ENCODE data around the gene SH2D4B.
A peak's percentile ranks its signal among the peaks of the same experiment; 100 is the strongest.

The SH2D4B gene

GRCh38 chr10:80598084-80598798 lies 60.5 kb downstream of the SH2D4B start:
- no peak for DNase-seq

GRCh38 chr10:80598951-80599350 lies 61.2 kb downstream of the SH2D4B start:
- no peak for DNase-seq

- peak; percentile 32 for DNase-seq
These were observed 61.7 kb downstream of the SH2D4B start for GRCh38 chr10:80599424-80599847.

DNA sequence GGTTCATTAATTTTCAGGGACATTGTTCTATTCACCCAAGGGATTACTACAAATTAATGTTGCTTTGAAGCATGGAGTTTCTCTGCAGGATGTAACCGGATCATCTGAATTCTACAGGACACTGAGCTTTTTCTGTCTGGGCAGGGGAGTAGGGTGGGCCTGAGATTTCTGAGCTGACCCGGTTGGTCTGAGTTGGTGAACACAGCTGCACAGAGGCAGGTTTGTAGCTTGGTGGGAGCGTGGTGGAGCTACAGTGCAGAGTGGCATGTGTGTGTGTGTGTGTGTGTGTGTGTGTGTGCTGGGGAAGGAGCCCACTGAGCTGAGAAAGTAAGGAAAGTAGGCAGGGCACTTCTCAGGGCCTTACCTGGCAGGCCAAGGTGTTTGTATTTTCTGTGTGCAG lies 62.6 kb downstream of the SH2D4B start:
- DNase-seq = no peak

GRCh38 chr10:80602881-80603280 lies 65.2 kb downstream of the SH2D4B start:
- DNase-seq = no peak

DNA sequence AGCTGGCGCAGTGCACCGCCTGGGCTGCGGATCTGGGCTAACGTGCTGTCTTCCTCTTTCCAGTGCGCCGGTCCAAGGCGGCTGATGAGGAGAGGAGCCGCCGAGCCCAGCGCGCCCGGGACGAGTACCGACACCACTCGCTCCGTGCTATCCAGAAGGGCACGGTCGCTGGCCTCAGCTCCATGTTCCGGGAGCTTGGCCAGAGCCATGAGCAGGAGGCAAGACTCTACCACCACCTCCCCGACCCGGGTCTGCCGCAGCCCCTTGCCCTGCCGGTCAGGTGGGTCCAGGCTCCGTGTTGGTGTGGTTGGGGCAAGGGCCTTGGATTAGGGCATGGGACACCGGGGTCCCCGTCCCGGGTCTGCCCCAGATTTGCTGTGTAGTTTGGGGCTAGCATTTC lies 65.8 kb downstream of the SH2D4B start:
- no peak for DNase-seq

GRCh38 chr10:80608706-80609105 lies 71.0 kb downstream of the SH2D4B start:
- DNase-seq = no peak

GRCh38 chr10:80609331-80609730 lies 71.6 kb downstream of the SH2D4B start:
- no peak for DNase-seq

DNA sequence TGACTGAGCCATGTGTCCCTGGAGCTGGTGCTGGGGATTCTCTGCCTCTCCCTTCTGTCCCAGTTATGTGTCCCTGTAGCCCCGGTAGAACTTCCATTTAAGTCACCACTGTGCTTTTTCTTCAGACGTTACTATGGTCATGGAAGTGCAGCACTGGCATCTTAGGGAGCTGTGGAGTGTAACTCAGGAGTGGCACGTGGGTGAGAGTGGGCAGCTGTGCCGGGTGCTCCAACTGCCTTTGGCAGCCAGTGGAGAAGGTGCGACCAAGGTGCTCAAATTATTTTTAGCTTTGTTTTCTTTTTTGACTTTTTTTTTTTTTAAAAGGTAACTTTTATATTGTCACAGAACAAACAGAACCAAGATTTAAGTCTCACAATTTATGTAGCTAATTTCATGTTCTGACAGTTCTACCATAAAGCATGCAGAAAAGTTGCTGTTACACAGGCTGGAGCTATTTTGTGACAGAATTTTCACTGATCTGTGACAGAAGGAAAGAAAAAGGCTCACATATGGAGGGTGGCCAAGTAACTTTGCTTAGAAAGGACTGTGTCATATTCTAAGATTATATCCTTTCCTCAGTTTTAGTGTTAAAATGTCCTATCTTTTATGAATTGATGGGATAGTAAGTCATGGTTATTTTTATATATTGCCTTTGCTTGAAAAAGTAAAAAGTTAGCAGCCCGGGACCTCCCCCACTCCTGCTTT lies 73.9 kb downstream of the SH2D4B start:
- DNase-seq = no peak

DNA sequence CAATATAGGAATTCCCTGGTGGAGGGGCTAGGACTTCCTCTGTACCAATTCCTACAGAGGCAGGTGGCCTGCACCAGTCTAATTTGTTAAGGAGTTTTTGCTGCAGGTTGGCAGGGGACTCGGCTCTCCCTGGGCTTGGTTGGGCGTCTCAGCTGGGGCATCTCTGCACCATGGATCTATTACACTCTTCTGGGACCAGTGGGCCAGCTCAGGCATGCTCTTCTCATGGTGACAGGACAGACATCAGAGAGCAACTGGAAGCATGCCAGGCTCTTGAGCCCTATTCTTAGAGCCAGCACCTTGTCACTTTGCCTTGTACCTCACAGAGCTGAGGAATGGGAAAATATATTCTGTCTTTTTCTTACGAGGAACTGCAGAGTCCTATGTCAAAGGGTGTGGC lies 74.6 kb downstream of the SH2D4B start:
- DNase-seq = no peak

DNA sequence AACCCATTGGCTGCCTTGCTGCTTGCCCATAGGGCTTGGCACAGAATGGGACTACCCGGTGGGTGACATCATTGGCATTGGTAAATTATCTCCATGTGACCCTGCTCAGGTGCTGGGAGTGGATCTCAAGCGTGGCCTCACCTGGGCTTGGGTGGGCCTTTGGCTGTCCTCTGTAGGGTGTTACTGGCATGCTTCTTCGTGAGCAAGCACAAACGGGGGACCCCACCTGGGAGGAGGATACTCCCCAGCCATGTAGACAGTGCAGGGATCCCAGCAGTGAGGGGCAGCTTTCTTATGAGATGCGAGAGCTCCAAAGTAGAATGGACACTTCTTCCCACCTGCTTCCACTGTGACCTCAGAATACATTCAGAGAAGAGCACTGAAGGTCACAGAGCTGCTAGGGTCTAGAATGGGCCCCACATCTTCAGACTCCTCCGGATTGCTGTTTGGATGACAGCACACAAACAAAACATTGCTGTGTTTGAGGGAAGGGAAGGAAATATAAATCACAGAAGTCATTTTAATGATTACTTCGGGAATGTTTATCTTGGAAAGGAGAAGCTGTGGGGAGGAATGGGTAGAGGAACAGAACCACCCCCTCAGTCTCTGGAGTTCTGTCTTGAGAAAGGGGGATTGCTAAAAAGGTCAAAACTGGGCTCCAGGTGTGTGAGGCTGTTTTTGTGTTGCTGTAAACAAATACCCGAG lies 75.9 kb downstream of the SH2D4B start:
- DNase-seq = no peak

DNA sequence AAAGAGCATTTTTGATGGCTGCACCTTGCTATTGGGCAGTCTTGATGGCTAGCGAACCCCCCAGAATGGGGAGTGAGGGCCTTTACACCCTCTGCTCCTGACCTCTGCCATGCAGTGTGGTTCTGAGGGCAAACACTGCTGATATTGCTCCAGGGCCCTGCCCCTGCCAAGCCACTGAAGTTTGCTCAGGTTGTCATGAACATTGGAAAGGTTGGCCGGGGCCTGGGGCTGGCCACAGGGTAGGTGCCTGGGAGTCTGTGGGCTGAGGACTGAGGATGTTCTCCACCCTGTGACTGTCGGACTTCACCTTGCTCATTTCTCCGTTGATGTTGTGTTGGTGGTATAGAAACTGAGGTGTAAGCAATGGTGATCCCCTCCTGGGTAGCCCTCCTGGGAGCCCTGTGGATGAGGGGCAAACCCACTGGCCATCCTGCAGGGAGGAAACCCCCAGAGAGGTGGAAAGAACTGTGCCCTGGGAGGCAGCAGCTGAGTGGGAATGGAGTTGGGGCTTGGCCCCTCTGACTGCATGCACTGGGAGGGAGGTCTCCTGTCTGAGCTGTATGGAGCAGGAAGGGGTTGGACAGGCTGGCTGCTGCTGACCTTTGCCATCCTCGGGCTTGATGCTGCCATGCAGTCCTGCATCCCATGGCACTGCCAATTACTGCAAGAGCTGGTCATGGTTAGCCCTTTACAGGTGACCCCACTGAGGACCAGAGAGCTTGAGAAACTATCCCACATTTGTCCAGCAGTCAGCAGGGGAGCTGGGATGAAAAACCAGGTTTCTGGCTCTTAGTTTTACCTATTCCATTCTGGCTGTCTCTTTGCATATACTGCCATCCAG lies 77.1 kb downstream of the SH2D4B start:
- no peak for DNase-seq

DNA sequence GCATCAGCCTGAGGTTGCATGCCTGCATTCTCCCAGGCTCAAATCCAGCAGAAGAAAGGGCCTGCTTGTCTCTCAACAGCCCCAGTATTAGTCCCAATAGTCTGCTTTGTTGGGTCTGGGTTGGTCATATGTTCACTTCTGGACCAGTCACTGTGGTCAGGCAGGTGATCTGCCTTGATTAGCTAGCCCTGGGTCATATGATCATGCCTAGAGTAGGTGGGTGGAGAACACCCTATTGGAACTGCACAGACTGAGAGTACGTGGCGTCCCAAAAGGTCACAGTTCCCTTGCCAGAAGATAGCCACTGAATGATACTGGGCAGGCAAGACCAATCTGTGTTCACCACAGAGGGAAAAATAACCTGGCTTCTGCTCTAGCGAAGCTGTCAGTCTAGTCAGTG lies 80.1 kb downstream of the SH2D4B start:
- no peak for DNase-seq

DNA sequence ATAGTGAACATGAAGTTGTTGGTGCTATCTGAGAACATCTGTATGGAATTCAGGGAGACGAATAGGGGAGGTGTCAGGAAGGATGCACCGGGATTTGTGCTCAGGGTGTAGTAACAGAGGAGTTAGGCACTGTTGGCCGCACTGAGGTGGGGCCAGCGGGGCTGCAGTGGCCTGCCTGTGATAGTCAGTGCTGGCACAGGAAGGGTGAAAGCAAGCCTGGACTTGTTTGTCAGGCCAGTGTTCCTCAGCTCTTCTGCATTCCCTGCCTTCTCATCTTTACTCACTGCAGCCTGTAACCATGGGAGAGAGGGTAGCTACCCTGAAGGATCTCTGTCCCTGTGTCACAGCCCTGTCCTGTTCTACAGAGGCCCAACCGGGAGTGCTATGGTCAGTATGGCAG lies 81.3 kb downstream of the SH2D4B start:
- no peak for DNase-seq

- DNase-seq = no peak
These were observed 84.5 kb downstream of the SH2D4B start for GRCh38 chr10:80622153-80622552.

- no peak for DNase-seq
These were observed 92.6 kb downstream of the SH2D4B start for GRCh38 chr10:80630324-80630723.

DNA sequence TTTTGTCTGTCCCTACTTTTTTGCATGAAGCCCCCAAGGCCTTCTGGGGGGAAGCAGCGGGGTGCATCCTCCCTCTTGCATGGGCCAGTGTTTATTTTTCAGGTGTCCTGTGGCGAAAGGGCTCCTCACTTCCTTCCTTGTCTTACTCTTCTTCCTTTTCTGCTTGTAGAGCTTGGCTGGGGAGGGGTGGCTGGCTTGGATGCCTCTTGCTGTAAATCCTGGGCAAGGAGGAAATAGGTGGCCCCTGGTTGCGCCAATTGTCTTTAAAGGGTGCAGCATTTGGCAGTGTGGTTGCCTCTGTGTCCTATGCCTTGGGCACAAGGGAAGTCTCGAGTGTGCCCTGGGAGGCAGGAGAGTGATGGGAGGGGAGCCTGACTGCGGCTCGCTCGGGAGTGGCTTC lies 95.0 kb downstream of the SH2D4B start:
- no peak for DNase-seq

DNA sequence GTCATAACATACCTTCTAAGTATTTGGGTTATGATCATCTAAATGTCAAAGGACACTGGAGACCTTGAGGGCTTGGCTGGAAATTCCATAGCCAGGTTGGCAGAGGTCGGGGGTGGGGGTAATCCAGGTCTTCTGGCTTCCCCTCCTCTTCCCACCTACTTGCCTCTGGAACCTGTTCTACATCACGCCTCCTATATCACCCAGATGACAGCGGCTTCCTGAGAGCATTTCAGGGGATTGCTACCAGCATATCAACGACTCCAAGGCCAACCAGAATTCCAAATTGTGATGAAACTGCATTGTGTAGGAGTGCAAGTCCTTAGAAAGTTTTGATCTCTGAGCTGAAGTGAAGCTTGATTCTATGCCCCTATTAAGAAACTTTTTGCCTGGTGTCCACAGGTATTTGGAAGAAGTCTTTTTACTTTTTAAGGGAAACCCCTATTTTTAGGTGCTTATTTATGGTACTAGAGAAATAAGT lies 95.7 kb downstream of the SH2D4B start:
- no peak for DNase-seq

DNA sequence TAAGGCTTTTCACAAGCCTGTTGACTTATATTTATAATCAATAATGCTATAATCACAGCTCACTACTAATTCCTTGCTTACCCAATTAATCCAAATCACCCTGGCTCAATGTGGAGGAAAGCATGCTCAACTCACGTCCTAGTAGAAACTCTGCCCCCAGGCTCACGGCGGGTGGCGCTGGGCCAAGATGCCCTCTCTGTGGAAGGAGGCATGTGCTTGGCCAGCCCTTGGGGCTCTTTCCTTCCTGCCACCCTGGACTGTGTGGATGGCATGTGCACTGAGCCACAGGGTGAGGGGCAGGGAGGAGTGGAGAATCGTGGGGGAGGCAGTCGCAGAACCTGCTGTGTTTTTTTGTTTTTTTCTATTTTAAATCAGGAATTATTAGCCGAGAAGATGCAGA lies 96.2 kb downstream of the SH2D4B start:
- DNase-seq = no peak

GRCh38 chr10:80642661-80643060 lies 105.0 kb downstream of the SH2D4B start:
- DNase-seq = no peak

- no peak for DNase-seq
These were observed 108.7 kb downstream of the SH2D4B start for GRCh38 chr10:80646366-80646765.

GRCh38 chr10:80647173-80647833 lies 109.6 kb downstream of the SH2D4B start:
- DNase-seq = no peak
